VCaP (cell line): Measurements from ENCODE around the gene PAPSS2.

Source experiments
- H3K27ac ChIP-seq: fragments of 450-650 bp; 2 replicates; pipeline ENCODE4 v1.5.1; 2017
- TF ChIP-seq, protein P1 (sequence below): fragments of 450-650 bp; conservative IDR thresholded peaks from 2 replicates; pipeline ENCODE4 v1.5.1; 2017; ENCODE audit warnings: mild to moderate bottlenecking, moderate library complexity

Gene PAPSS2

DNA sequence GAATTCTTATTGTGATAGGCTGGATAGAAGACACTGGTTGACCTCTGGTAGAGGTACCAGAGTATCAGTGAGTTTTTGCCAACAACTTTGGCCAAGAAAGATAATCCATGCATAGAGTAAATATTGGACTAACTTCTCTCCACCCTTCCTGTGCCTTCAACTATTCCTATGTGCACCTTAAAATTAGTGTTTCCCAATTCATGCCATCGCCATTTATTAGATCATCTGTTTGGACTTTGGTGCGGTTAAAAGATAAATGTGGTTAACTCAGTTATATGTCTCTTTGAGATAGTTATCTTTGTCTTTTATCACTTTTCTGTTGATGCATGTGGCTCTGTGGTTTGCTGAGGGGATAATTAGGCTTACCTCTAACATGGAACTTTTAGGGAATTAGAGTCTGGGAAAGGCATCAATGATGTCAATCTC is 4.6 kb downstream of the PAPSS2 start:
- TF ChIP-seq, protein P1, sequence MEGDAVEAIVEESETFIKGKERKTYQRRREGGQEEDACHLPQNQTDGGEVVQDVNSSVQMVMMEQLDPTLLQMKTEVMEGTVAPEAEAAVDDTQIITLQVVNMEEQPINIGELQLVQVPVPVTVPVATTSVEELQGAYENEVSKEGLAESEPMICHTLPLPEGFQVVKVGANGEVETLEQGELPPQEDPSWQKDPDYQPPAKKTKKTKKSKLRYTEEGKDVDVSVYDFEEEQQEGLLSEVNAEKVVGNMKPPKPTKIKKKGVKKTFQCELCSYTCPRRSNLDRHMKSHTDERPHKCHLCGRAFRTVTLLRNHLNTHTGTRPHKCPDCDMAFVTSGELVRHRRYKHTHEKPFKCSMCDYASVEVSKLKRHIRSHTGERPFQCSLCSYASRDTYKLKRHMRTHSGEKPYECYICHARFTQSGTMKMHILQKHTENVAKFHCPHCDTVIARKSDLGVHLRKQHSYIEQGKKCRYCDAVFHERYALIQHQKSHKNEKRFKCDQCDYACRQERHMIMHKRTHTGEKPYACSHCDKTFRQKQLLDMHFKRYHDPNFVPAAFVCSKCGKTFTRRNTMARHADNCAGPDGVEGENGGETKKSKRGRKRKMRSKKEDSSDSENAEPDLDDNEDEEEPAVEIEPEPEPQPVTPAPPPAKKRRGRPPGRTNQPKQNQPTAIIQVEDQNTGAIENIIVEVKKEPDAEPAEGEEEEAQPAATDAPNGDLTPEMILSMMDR = no peak
- no peak overlapping the region for H3K27ac ChIP-seq

DNA sequence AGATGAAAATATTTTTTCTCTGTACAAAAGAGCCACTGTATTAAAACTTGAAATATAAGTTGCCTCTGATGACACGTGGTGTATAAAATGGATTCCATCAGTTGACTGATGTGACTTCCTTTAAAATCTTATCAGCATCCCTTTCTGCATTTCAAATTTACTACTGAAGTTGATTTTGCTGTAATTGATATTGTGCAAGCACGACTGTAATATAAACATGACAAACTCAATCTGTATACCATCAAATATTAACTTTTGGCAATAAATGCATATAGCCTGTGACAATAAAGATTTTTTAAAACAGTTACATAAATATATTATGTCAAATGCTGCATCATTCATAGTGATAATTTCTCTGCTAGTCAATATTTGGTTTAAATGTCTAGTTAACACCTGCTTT is 7.8 kb downstream of the PAPSS2 start:
- no peak overlapping the region for H3K27ac ChIP-seq
- TF ChIP-seq, protein P1 = no peak

DNA sequence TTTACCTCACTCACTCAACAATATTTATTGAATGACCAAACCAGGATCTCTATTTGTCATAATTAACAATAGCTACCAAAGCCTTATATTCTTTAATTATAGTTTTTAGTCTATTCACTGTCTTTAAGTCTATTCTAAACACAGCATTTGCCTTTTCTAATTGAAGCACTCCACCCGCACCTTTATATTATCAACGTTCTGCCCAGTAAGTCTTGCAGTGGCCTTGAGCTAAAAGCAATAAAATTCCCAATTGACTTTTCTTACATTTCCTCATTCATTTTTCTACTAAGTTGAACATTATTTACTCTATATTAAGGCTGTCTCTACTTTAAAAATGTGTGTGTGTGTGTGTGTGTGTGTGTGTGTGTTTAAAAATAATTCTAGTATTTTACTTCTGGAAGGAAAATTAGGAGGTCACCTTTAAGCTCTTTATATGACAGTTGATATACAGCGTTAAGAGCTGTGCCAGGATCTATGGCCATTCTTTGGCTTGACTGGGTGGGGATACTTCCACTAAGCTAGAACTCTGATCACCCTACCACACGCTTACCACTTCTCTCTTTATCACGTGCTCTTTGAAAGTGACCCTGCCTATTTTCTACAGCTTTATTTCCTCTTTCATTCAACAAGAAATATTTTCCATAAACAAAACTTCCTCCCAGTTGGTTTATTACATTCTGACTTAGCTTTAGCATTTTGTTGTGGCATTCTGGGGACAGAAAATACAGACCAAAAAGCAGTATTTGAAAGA is 8.8 kb downstream of the PAPSS2 start:
- TF ChIP-seq, protein P1 = no peak
- no peak overlapping the region for H3K27ac ChIP-seq

DNA sequence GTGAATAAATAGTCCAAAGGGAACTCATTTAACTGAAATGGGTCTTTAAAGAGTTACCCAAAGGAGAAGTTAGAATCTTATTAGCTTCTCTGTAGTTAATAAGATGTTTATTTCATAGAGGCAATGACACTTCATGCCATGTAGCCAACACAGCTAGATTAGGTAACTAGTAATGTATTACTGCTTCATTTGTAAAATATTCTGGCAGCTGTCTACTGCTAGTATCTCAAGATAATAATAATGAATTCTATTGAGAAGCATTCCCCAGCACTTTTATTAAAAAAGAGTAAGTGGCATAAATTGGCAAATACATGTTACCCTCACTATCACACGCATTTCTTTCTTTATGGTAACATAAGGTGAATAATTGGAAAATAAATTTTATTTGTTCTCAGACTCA is 10.1 kb downstream of the PAPSS2 start:
- TF ChIP-seq, protein P1 = no peak
- H3K27ac ChIP-seq = no peak overlapping the region

DNA sequence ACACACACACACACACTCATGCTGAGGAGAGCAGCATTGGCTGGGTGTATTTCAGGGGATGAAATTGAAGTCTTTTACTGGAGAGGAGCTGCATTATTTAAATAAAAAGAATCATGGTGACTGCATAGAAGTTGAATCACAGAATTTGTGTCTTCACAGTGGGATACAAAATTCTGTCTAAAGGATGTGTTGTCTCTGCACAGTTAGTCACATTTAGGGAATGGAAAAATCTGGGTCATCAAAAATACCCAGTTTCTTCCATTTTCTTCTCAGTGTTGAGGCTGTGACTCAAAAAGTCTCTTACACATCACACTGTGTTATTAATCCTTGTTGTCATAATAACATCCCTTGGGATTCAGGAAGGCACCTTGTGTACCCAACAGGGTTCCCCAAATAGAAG is 10.9 kb downstream of the PAPSS2 start:
- TF ChIP-seq, protein P1 = no peak
- no peak overlapping the region for H3K27ac ChIP-seq

DNA sequence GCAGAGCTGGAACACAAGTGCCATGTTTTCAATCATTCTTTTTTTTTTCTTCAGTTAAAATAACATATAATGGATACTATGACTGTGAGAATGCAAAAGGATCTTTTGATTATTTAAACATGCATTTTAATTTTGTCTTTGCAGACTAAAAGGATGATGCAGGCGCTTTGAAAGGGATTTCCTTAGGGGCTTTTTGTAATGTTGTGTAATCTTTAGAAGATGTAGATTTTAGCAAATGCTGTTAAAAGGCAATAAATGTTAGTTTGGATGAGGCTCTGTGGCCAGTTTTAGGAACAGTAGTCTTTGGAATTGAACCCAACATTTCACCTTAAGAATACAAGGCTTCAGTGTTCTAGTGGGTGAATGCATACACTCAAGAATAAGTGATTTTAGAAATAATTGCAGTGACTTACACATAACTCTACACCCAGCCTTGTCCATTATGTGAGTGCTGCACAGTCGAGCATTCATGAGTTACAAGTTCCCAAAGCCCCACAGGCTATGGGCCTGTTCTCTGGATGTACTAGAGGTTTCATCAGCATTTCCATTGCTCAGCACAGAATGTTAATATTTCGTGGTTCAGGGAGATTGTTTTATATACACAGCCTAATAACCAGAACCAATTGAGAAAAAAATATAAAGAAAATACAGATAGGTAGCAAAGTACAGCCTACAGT is 11.6 kb downstream of the PAPSS2 start:
- TF ChIP-seq, protein P1 = no peak
- H3K27ac ChIP-seq = no peak overlapping the region

DNA sequence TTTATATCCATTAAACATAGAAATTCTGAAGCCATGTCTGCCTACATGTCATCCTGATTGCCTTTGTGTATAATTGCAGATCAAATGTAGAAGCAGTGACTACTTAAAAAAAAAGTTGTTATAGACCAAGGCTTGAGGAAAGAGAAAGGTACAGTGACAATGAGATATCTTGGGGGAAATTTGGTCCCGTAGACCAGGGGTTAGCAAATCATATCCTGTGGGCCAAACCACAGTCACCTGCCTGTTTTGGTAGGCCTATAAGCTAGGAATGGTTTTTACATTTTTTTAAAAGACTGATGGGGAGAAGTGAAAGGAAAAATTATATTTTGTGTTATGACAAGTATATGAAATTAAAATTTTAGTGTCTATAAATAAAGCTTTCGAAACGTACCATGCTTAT is 12.9 kb downstream of the PAPSS2 start:
- no peak overlapping the region for H3K27ac ChIP-seq
- TF ChIP-seq, protein P1 = no peak
